H1 (cell line): ENCODE results near the gene TIGD6. TPM values are rescaled to one million over a fixed set of nuclear protein-coding genes. Genes with fewer than 3 reads are reported as not detected.

Experiments used
- ATF3 ChIP-seq: IDR thresholded peaks from 2 replicates; pipeline ENCODE4 v1.6.1; 2011; ENCODE audit warnings: low read depth, mild to moderate bottlenecking, low read length; ENCODE audit not compliant: insufficient read depth
- BRCA1 ChIP-seq: IDR thresholded peaks from 2 replicates; pipeline ENCODE4 v1.6.1; 2012; ENCODE audit warnings: low read depth, low read length, improper control_type of control experiment
- GABPA ChIP-seq: IDR thresholded peaks from 2 replicates; pipeline ENCODE4 v1.6.1; 2011; ENCODE audit warnings: mild to moderate bottlenecking, low read length, moderate library complexity, borderline replicate concordance; ENCODE audit not compliant: insufficient read depth
- MAFK ChIP-seq: IDR thresholded peaks from 2 replicates; pipeline ENCODE4 v1.6.1; 2012; ENCODE audit warnings: low read depth, mild to moderate bottlenecking, improper control_type of control experiment, low read length
- PHF8 ChIP-seq: fragments of 200-600 bp; sonication (generic); conservative IDR thresholded peaks from 2 replicates; pipeline ENCODE4 v1.7.1; 2012; ENCODE audit warnings: low read depth, mild to moderate bottlenecking, inconsistent platforms, low read length, moderate library complexity
- RNF2 ChIP-seq: fragments of 200-900, 300-1000 bp; sonication (generic); IDR thresholded peaks from 2 replicates; pipeline ENCODE4 v1.7.1; 2016; ENCODE audit warnings: borderline replicate concordance, low read depth, mild to moderate bottlenecking, antibody characterized with exemption, low read length; ENCODE audit not compliant: poor library complexity, severe bottlenecking; ENCODE audit errors: missing control alignments
- SIN3A ChIP-seq, 2 experiments: IDR thresholded peaks in 1 of 2; conservative IDR thresholded peaks in 1 of 2; 2 replicates each; pipeline ENCODE4 v1.6.1; 2011 to 2012; ENCODE audit warnings: low read length in 2 of 2, improper control_type of control experiment in 1 of 2, low read depth in 1 of 2, mild to moderate bottlenecking in 1 of 2
- polyA plus RNA-seq, 7 experiments: library from polyadenylated mRNA; depleted of rRNA in 3 of 7; stranded (reverse) in 5 of 7; unstranded in 2 of 7; fragments of >200 nt in 5 of 7; fragments of 200-250 nt in 2 of 7; gene quantifications; 1 replicate in 5 of 7; 2 replicates in 1 of 7; 4 replicates in 1 of 7; pipeline versions ENCODE4 v1.2.1 to v1.2.3, GENCODE V29; 2011 to 2013; ENCODE audit warnings: missing spikeins in 2 of 7, mixed read lengths in 2 of 7
- total RNA-seq: library from RNA; stranded (reverse); fragmentation: NEBNext Ultra II Directional; extraction: Animal tissue kit (Norgen Biotek cat#: 25700); gene quantifications from 2 replicates; pipeline ENCODE4 v1.2.1, GENCODE V29; 2021

Gene TIGD6
- total and polyA plus RNA-seq, 2 of the 8 experiments (the other 6 are each of a cell fraction or from before 2014, with no cell fraction given): 1.3 to 2.4 TPM

GRCh38 chr5:150020249-150020648 is 19.8 kb upstream of the TIGD6 start (continued):
- TF ChIP-seq PHF8 (no peak), BRCA1 (no peak), RNF2 (no peak), GABPA (no peak), ATF3 (no peak), MAFK (no peak), SIN3A (conservative IDR thresholded peaks at IDR 0.05 in 1 of 2, IDR thresholded peaks at IDR 0.05 in 1 of 2; ENCODE audit: low read depth in 1 of 2, low read length in 2 of 2) (no peak)
